CD4-positive, alpha-beta T cell treated with Interleukin-15 for 1 hour (primary cell): ENCODE measurements around the gene DIS3.
A peak's percentile ranks its signal among the peaks of the same experiment; 100 is the strongest.
"Not testable (repeated sequence)": the region's sequence is repeated elsewhere in the genome, so short reads cannot be mapped to it uniquely, and the experiment has no call there.

Experiments used
- DNase-seq: peaks from one replicate; pipeline ENCODE4 v3.0.0-alpha.2; 2020

The DIS3 gene

GRCh38 chr13:72745260-72745659 lies 36.4 kb downstream of the DIS3 start:
- no peak for DNase-seq

GRCh38 chr13:72740015-72740414 lies 41.7 kb downstream of the DIS3 start:
- no peak for DNase-seq

GRCh38 chr13:72737033-72737432 lies 44.7 kb downstream of the DIS3 start:
- no peak for DNase-seq

GRCh38 chr13:72728290-72728605 lies 53.5 kb downstream of the DIS3 start:
- no peak for DNase-seq

- peak; percentile 95 for DNase-seq
Observed at GRCh38 chr13:72727417-72728289, 54.0 kb downstream of the DIS3 start, which contains the start of the genes BORA and MZT1. Gene BORA, plus strand, starts transcription at chr13:72727923. Its CDS starts 1,018 bp downstream, at chr13:72728941. Gene MZT1, minus strand, starts transcription at chr13:72727629. Its CDS starts 27 bp downstream, at chr13:72727602.

GRCh38 chr13:72726726-72727416 lies 54.8 kb downstream of the DIS3 start:
- peak; percentile 19 for DNase-seq

- not testable (repeated sequence) for DNase-seq
Observed at GRCh38 chr13:72726185-72726584, 55.5 kb downstream of the DIS3 start.

GRCh38 chr13:72716776-72717175 lies 64.9 kb downstream of the DIS3 start:
- no peak for DNase-seq
